H1 (cell line): Measurements from ENCODE around the gene KLHL2. TPM values are rescaled to one million over a fixed set of nuclear protein-coding genes. Genes with fewer than 3 reads are reported as not detected.
"Not testable (repeated sequence)": the region's sequence is repeated elsewhere in the genome, so short reads cannot be mapped to it uniquely, and the experiment has no call there.

Source experiments
- CTCF ChIA-PET: fragments of 300-600 bp; sonication (Branson Sonifier 250); formaldehyde crosslinking; loops from one replicate; lab custom pipeline; 2021; ENCODE audit not compliant: partially characterized antibody; lab: Charles Lee
- POLR2A ChIA-PET: fragments of 300-600 bp; sonication (Branson Sonifier 250); formaldehyde crosslinking; loops from one replicate; lab custom pipeline; 2021; ENCODE audit warnings: inconsistent platforms; ENCODE audit not compliant: partially characterized antibody; lab: Charles Lee
- DNase-seq, 2 experiments: peaks; one replicate each; pipeline versions ENCODE4 v3.0.0 to v3.0.0-alpha.2; 2010 to 2022; ENCODE audit warnings: low spot score in 2 of 2, low read depth in 1 of 2, mixed read lengths in 1 of 2
- FAIRE-seq: peaks from 2 replicates; lab custom pipeline; 2011; peaks lifted over from hg19 to GRCh38; lab: Jason Lieb, UNC
- H2AFZ ChIP-seq: 2 replicates; pipeline ENCODE4 v1.8.1; 2012; ENCODE audit warnings: low read length, inconsistent platforms
- H2AK5ac ChIP-seq: 2 replicates; pipeline ENCODE4 v1.6.1; 2013; ENCODE audit warnings: low read depth, low read length
- H2BK120ac ChIP-seq: replicated peaks from 2 replicates; pipeline ENCODE3; 2013; ENCODE audit warnings: low read depth, low read length, inconsistent platforms
- H2BK12ac ChIP-seq: 2 replicates; pipeline ENCODE4 v1.6.1; 2013; ENCODE audit warnings: low read depth, low read length
- H2BK15ac ChIP-seq: 2 replicates; pipeline ENCODE4 v1.6.1; 2013; ENCODE audit warnings: low read length
- H2BK20ac ChIP-seq: 2 replicates; pipeline ENCODE4 v1.6.1; 2013; ENCODE audit warnings: low read length
- H2BK5ac ChIP-seq: 2 replicates; pipeline ENCODE4 v1.6.1; 2013; ENCODE audit warnings: low read depth, low read length
- H3K14ac ChIP-seq: 2 replicates; pipeline ENCODE4 v1.6.1; 2013; ENCODE audit warnings: inconsistent platforms; ENCODE audit not compliant: insufficient read length
- H3K18ac ChIP-seq: 2 replicates; pipeline ENCODE4 v1.6.1; 2013; ENCODE audit warnings: low read length; ENCODE audit errors: extremely low read depth
- H3K23ac ChIP-seq: 2 replicates; pipeline ENCODE4 v1.6.1; 2013; ENCODE audit warnings: inconsistent platforms; ENCODE audit not compliant: insufficient read length
- H3K23me2 ChIP-seq: 2 replicates; pipeline ENCODE4 v1.6.1; 2013; ENCODE audit warnings: low read depth, low read length
- H3K27ac ChIP-seq: 2 replicates; pipeline ENCODE4 v1.6.1; 2011; ENCODE audit warnings: low read depth, low read length, inconsistent platforms
- H3K27me3 ChIP-seq, 4 experiments: replicated peaks in 1 of 4; 1 replicate in 1 of 4; 2 replicates in 3 of 4; pipeline versions ENCODE4 v1.6.1 to v1.8.1; 2011 to 2013; ENCODE audit warnings: low read length in 3 of 4, mild to moderate bottlenecking in 3 of 4, inconsistent platforms in 2 of 4, mixed read lengths in 2 of 4, moderate library complexity in 1 of 4; ENCODE audit not compliant: control insufficient read depth in 3 of 4, insufficient read depth in 3 of 4; ENCODE audit errors: extremely low read depth in 1 of 4
- H3K36me3 ChIP-seq, 4 experiments: 2 replicates each; pipeline versions ENCODE4 v1.6.1 to v1.8.1; 2011 to 2013; ENCODE audit warnings: mild to moderate bottlenecking in 4 of 4, low read length in 3 of 4, moderate library complexity in 2 of 4, control low read depth in 1 of 4, inconsistent platforms in 1 of 4; ENCODE audit not compliant: insufficient read depth in 4 of 4, control insufficient read depth in 2 of 4
- H3K4ac ChIP-seq: replicated peaks from 2 replicates; pipeline ENCODE3; 2013; ENCODE audit warnings: low read length, low read depth, mixed read lengths, inconsistent platforms; ENCODE audit not compliant: insufficient read length
- H3K4me1 ChIP-seq, 4 experiments: replicated peaks in 1 of 4; 1 replicate in 1 of 4; 2 replicates in 3 of 4; pipeline versions ENCODE4 v1.6.1 to v1.8.1; 2011 to 2013; ENCODE audit warnings: low read length in 3 of 4, inconsistent platforms in 2 of 4, mixed read lengths in 1 of 4; ENCODE audit not compliant: insufficient read depth in 4 of 4, control insufficient read depth in 3 of 4
- H3K4me2 ChIP-seq, 2 experiments: 2 replicates each; pipeline versions ENCODE4 v1.6.1 to v1.8.1; 2011 to 2013; ENCODE audit warnings: low read depth in 2 of 2, low read length in 2 of 2, control low read depth in 1 of 2, inconsistent platforms in 1 of 2, mild to moderate bottlenecking in 1 of 2; ENCODE audit not compliant: insufficient read depth in 1 of 2
- H3K4me3 ChIP-seq, 4 experiments: fragments of 200-600, 300-600 bp in 1 of 4; sonication (generic), shearing (Covaris generic), sonication (Bioruptor Twin) in 1 of 4; 2 replicates each; pipeline versions ENCODE4 v1.5.1 to v1.8.1; 2011 to 2016; ENCODE audit warnings: low read length in 4 of 4, low read depth in 3 of 4, control low read depth in 2 of 4, inconsistent platforms in 2 of 4, mild to moderate bottlenecking in 2 of 4, mixed read lengths in 1 of 4, moderate library complexity in 1 of 4; ENCODE audit not compliant: insufficient read depth in 2 of 4; ENCODE audit errors: extremely low read depth in 1 of 4
- H3K56ac ChIP-seq: replicated peaks from 2 replicates; pipeline ENCODE3; 2013; ENCODE audit warnings: low read depth, mild to moderate bottlenecking, mixed read lengths, low read length, inconsistent platforms; ENCODE audit not compliant: insufficient read length
- H3K79me1 ChIP-seq: 2 replicates; pipeline ENCODE4 v1.6.1; 2013; ENCODE audit warnings: low read depth, low read length, control low read depth
- H3K79me2 ChIP-seq, 2 experiments: 2 replicates each; pipeline versions ENCODE4 v1.6.1 to v1.8.1; 2012 to 2013; ENCODE audit warnings: low read length in 2 of 2, mild to moderate bottlenecking in 2 of 2, inconsistent platforms in 1 of 2; ENCODE audit not compliant: insufficient read depth in 2 of 2, control insufficient read depth in 1 of 2
- H3K9ac ChIP-seq, 4 experiments: replicated peaks in 1 of 4; 1 replicate in 1 of 4; 2 replicates in 3 of 4; pipeline versions ENCODE4 v1.6.1 to v1.8.1; 2011 to 2013; ENCODE audit warnings: low read depth in 3 of 4, low read length in 3 of 4, control low read depth in 2 of 4, mild to moderate bottlenecking in 2 of 4, moderate library complexity in 2 of 4, inconsistent platforms in 1 of 4; ENCODE audit errors: extremely low read depth in 1 of 4
- H3K9me3 ChIP-seq, 2 experiments: 2 replicates each; pipeline versions ENCODE4 v1.6.1 to v1.8.1; 2012 to 2013; ENCODE audit warnings: mild to moderate bottlenecking in 2 of 2, moderate library complexity in 2 of 2, control low read depth in 1 of 2, inconsistent platforms in 1 of 2, low read depth in 1 of 2, low read length in 1 of 2, mixed read lengths in 1 of 2; ENCODE audit not compliant: insufficient read depth in 2 of 2
- H4K20me1 ChIP-seq, 2 experiments: replicated peaks in 1 of 2; 2 replicates each; pipeline versions ENCODE3 to v1.8.1; 2011 to 2013; ENCODE audit warnings: inconsistent platforms in 2 of 2, low read length in 2 of 2, mild to moderate bottlenecking in 1 of 2; ENCODE audit not compliant: insufficient read depth in 2 of 2, control insufficient read depth in 1 of 2
- H4K5ac ChIP-seq: 2 replicates; pipeline ENCODE4 v1.6.1; 2013; ENCODE audit warnings: low read length, low read depth, mixed read lengths, inconsistent platforms; ENCODE audit not compliant: insufficient read length
- H4K8ac ChIP-seq: 2 replicates; pipeline ENCODE4 v1.8.0; 2013; ENCODE audit warnings: mild to moderate bottlenecking, moderate library complexity, low read length, inconsistent platforms; ENCODE audit not compliant: insufficient read depth; ENCODE audit errors: extremely low read depth
- H4K91ac ChIP-seq: replicated peaks from 2 replicates; pipeline ENCODE3; 2013; ENCODE audit warnings: low read length, mixed read lengths, inconsistent platforms; ENCODE audit not compliant: insufficient read length
- WGBS, 2 experiments: shearing (Covaris generic) in 1 of 2; methylation state at CpG; one replicate each; pipeline versions ENCODE4 v1.1.6 to v1.1.7; 2013 to 2015; ENCODE audit warnings: low lambda C conversion rate in 2 of 2, mixed read lengths in 2 of 2, inconsistent platforms in 1 of 2, low coverage in 1 of 2, missing lambda C conversion rate in 1 of 2; ENCODE audit not compliant: insufficient replicate concordance in 2 of 2, insufficient coverage in 1 of 2, insufficient read length in 1 of 2; ENCODE audit errors: extremely low coverage in 1 of 2, missing lambda C conversion rate in 1 of 2; 5-methylcytosine and 5-hydroxymethylcytosine counted together
- polyA plus RNA-seq, 7 experiments: library from polyadenylated mRNA; depleted of rRNA in 3 of 7; stranded (reverse) in 5 of 7; unstranded in 2 of 7; fragments of >200 nt in 5 of 7; fragments of 200-250 nt in 2 of 7; gene quantifications; 1 replicate in 5 of 7; 2 replicates in 1 of 7; 4 replicates in 1 of 7; pipeline versions ENCODE4 v1.2.1 to v1.2.3, GENCODE V29; 2011 to 2013; ENCODE audit warnings: missing spikeins in 2 of 7, mixed read lengths in 2 of 7
- total RNA-seq: library from RNA; stranded (reverse); fragmentation: NEBNext Ultra II Directional; extraction: Animal tissue kit (Norgen Biotek cat#: 25700); gene quantifications from 2 replicates; pipeline ENCODE4 v1.2.1, GENCODE V29; 2021
- TF ChIP-seq, protein P1 (sequence below): IDR thresholded peaks from 2 replicates; pipeline ENCODE4 v1.6.1; 2012; ENCODE audit warnings: inconsistent platforms

Gene KLHL2
- total and polyA plus RNA-seq, 2 of the 8 experiments (the other 6 are each of a cell fraction or from before 2014, with no cell fraction given): 5.2 to 12.0 TPM

DNA sequence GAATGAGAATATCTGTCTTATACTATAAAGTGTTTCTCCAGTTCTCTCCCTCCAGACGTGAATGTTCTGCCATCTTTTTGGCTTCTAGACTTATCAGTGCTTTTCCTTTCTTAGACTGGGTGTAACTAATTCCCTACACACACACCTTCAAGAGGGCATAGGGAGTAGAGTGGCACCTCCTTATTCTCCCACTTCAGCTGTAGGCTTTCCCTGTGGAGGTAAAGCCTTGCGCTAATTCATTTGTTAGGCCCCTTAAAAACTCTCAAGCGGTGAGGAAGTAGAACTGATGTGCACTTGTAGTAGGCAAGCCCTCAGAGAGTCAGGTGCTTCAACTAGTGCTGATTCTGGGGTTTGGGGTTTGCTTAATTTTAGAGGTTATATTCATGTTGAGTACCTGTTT, 10.0 kb downstream of the KLHL2 start (continued):
- TF ChIP-seq, protein P1, sequence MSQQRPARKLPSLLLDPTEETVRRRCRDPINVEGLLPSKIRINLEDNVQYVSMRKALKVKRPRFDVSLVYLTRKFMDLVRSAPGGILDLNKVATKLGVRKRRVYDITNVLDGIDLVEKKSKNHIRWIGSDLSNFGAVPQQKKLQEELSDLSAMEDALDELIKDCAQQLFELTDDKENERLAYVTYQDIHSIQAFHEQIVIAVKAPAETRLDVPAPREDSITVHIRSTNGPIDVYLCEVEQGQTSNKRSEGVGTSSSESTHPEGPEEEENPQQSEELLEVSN: no peak

DNA sequence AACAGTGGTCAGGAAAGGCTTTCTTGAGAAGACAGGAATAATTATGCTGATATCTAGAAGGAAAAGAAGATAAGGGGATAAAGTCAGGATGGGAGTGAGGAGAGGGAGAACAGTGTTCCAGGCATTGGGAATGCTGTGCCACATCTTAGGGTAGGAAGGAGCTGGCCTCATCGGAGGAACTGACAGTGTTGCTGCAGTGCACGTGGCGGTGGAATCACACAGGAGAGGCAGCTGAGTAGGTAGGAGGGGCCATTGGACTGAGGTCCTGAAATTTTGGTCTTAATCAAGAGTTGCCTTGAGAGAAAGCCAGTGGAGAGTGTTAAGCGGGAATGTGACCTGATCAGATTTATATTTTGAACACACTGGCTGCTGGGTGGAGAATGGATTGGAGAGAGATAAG, 13.9 kb downstream of the KLHL2 start:
- H3K4me1 ChIP-seq, H4K8ac ChIP-seq, H3K23me2 ChIP-seq, H2AFZ ChIP-seq, H2BK120ac ChIP-seq, H4K5ac ChIP-seq, H3K23ac ChIP-seq, H2AK5ac ChIP-seq, H3K4me2 ChIP-seq, H3K9ac ChIP-seq, CTCF ChIA-PET, H3K56ac ChIP-seq, H4K20me1 ChIP-seq, H3K18ac ChIP-seq, H4K91ac ChIP-seq, H3K79me1 ChIP-seq, POLR2A ChIA-PET, H3K9me3 ChIP-seq, DNase-seq, H3K36me3 ChIP-seq, H2BK20ac ChIP-seq, H2BK12ac ChIP-seq, H3K4me3 ChIP-seq, FAIRE-seq, H3K14ac ChIP-seq, H2BK15ac ChIP-seq, H2BK5ac ChIP-seq, H3K4ac ChIP-seq, H3K27ac ChIP-seq, H3K27me3 ChIP-seq: not testable (repeated sequence)
- WGBS, 2 experiments: 75% methylated on average over 4 of the region's 4 CpGs; no CpG with 5 or more reads in 1 of the 2 experiments
- peaks cover 0 to 13% of the 10 kb centered on the region in 2 experiments; a peak in 2 of 4 replicates for H3K79me2 ChIP-seq
